Mucosa of descending colon (tissue), 3 donors: ENCODE measurements around the gene SNX30. TPM values are rescaled to one million over a fixed set of nuclear protein-coding genes. Genes with fewer than 3 reads are reported as not detected.

Experiments
- ATAC-seq: fragments of 200-7000 bp; cut with Tn5 transposase; one replicate; pipeline ENCODE4 v1.9.1; 2020; ENCODE audit warnings: mild to moderate bottlenecking, moderate library complexity
- DNase-seq, 3 donors: peaks; one replicate each; pipeline ENCODE4 v3.0.0-alpha.2; 2020
- H3K36me3 ChIP-seq: fragments of 200-600 bp; one replicate; pipeline ENCODE4 v1.8.0; 2021; ENCODE audit warnings: low read depth, mild to moderate bottlenecking
- H3K4me1 ChIP-seq: fragments of 200-600 bp; one replicate; pipeline ENCODE4 v1.8.0; 2021; ENCODE audit warnings: low read depth, mild to moderate bottlenecking
- H3K4me3 ChIP-seq: fragments of 200-600 bp; one replicate; pipeline ENCODE4 v1.8.0; 2021; ENCODE audit warnings: mild to moderate bottlenecking
- H3K9me3 ChIP-seq: fragments of 200-600 bp; one replicate; pipeline ENCODE4 v1.8.0; 2021; ENCODE audit warnings: mild to moderate bottlenecking
- CTCF ChIP-seq: fragments of 200-600 bp; IDR thresholded peaks from one replicate; pipeline ENCODE4 v1.8.0; 2022; ENCODE audit warnings: antibody characterized with exemption, mild to moderate bottlenecking
- intact Hi-C, 2 donors: fragments of 100-400 bp; cut with DNase I in 1 of 2; cut with micrococcal nuclease in 1 of 2; formaldehyde crosslinking; loops; one replicate each; pipeline versions ENCODE4 v1.11.0 to v1.11.1; 2022; cut with DNase I, micrococcal nuclease
- total RNA-seq, 3 donors: library from RNA; stranded (reverse); fragmentation: NEBNext Ultra II Directional in 2 of 3; extraction: Animal tissue kit (Norgen Biotek cat#: 25700) in 2 of 3; gene quantifications; one replicate each; pipeline versions ENCODE4 v1.2.1 to v1.2.4, GENCODE V29; 2021 to 2023
- donor health status: DM: no; HTN: no; CAD: no; lungs with moderate emphysema.
- donor health status: DM: no; HTN: no; CAD: no.
- donor health status: DM: no; HTN: yes; CAD: no.

Gene SNX30
- total RNA-seq, 3 donors from 2014 or later = 19.0 to 38.6 (median 34.8) TPM

DNA sequence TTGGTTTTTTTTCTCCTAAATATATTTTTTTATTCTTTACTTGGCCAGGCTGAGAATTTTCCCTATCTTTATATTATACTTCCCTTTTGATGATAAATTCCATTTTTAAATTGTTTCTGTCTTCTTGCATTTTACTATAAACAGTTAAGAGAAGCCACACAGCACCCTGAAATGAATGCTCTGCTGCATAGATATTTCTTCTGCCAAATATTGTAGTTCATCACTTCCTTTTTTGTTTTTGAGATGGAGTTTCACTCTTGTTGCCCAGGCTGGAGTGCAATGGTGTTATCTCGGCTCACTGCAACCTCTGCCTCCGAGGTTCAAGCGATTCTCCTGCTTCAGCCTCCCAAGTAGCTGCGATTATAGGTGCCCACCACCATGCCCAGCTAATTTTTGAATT, 24.1 kb upstream of the SNX30 start:
- no peak for ATAC-seq
- TF ChIP-seq CTCF = no peak

GRCh38 chr9:112728401-112728800, 22.2 kb upstream of the SNX30 start:
- intact Hi-C loops = no loop called here
- Histone ChIP-seq H3K9me3 (no peaks in the 10 kb centered on the region), H3K4me3 (no peak overlapping the region), H3K36me3 (no peaks in the 10 kb centered on the region), H3K4me1 (peaks cover 4% of the 10 kb centered on the region)
- DNase-seq (no peak), ATAC-seq (no peak)
- TF ChIP-seq CTCF = no peak

More for the DNA sequence above, 24.1 kb upstream of the SNX30 start:
- no peak for DNase-seq
- Histone ChIP-seq H3K36me3 (no peaks in the 10 kb centered on the region), H3K9me3 (no peaks in the 10 kb centered on the region), H3K4me3 (no peak overlapping the region), H3K4me1 (peaks cover 4% of the 10 kb centered on the region)
- intact Hi-C loops = no loop called here

DNA sequence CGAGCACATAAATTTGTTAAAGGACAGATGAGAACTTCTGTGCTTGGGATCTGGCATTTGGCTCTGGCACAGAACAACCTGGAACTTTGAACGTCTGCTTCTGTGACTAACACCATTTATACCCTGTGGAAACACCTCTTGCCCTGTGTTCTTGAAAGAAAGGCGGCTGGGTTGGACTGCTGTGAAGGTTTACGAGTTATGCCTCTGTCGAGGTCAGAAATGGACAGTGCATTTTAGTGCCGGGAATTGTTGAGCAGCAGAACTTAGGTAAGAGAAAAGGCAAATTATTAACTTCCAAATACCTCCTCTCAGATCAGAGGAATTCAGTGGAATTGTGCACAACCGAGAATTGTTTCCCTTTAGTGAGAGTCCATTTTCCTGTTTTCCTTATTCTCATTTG, 18.6 kb upstream of the SNX30 start:
- ATAC-seq = peak; percentile 97
- Histone ChIP-seq H3K9me3 (no peaks in the 10 kb centered on the region), H3K36me3 (no peaks in the 10 kb centered on the region), H3K4me1 (peaks cover 4% of the 10 kb centered on the region), H3K4me3 (no peak overlapping the region)
- peak in 1 of 3 donors; percentile 71 for DNase-seq
- intact Hi-C loops = no loop called here
- no peak for TF ChIP-seq CTCF

- DNase-seq (no peak), ATAC-seq (no peak)
- peaks cover 14% of the 10 kb centered on the region for H3K4me1 ChIP-seq
- H3K4me3 ChIP-seq = no peak overlapping the region
- no peaks in the 10 kb centered on the region for H3K9me3 ChIP-seq
- no peak for TF ChIP-seq CTCF
- intact Hi-C loops = no loop called here
- no peaks in the 10 kb centered on the region for H3K36me3 ChIP-seq
These were observed 15.7 kb upstream of the SNX30 start for GRCh38 chr9:112734892-112735291.

- peak; percentile 28 for ATAC-seq
- no peaks in the 10 kb centered on the region for H3K36me3 ChIP-seq
- H3K9me3 ChIP-seq = no peaks in the 10 kb centered on the region
- no peak overlapping the region for H3K4me3 ChIP-seq
- peaks cover 5% of the 10 kb centered on the region for H3K4me1 ChIP-seq
- TF ChIP-seq CTCF = no peak
- DNase-seq = no peak
- intact Hi-C loops = no loop called here
These were observed 7.2 kb upstream of the SNX30 start for GRCh38 chr9:112743216-112743836.

GRCh38 chr9:112744177-112744576, 6.4 kb upstream of the SNX30 start:
- DNase-seq = no peak
- no peak for TF ChIP-seq CTCF
- H3K4me3 ChIP-seq = no peak overlapping the region
- H3K4me1 ChIP-seq = peaks cover 4% of the 10 kb centered on the region
- no peaks in the 10 kb centered on the region for H3K9me3 ChIP-seq
- H3K36me3 ChIP-seq = no peaks in the 10 kb centered on the region
- no peak for ATAC-seq
- intact Hi-C loops = no loop called here
